Measurements from ENCODE around the gene MEIS1.

DNA sequence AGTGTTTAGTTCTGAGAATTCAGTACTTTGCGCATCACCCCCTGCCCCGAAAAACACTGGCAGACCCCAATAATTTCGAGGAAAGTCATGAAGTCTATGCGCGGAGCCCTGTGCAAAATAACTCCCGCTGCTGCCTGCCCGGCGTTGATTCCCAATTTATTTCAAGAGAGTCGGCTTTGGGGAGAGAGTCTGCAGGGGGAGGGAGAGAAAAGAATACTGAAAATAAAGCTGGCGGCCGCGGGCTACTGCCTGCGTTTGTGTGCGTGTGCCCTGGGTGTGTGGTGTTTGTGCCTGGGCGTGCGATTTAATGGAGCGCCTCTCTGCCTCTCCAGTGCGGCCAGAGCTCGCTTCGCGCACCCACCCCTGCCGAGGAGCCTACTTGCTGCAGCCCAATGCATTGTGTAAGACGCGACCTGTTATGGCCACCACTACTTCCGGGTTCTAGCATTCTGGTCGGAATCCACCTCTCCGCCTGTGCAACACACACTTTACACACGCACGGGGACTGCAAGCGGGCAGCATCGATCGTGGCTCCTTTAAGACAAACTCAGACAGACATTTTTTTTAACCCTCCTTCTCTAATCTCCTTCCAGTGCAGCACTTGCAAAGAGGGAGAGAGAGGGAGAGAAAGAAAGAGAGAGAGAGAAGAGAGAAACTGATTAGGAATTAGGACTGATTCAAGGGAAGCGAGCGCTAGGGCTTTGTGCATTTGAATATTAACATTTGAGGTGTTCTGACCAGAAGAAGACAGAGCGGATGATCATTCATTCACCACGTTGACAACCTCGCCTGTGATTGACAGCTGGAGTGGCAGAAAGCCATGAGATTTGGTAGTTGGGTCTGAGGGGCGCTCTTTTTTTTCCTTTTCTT lies at the start of gene MEIS1:
- TF ChIP-seq, protein P1, sequence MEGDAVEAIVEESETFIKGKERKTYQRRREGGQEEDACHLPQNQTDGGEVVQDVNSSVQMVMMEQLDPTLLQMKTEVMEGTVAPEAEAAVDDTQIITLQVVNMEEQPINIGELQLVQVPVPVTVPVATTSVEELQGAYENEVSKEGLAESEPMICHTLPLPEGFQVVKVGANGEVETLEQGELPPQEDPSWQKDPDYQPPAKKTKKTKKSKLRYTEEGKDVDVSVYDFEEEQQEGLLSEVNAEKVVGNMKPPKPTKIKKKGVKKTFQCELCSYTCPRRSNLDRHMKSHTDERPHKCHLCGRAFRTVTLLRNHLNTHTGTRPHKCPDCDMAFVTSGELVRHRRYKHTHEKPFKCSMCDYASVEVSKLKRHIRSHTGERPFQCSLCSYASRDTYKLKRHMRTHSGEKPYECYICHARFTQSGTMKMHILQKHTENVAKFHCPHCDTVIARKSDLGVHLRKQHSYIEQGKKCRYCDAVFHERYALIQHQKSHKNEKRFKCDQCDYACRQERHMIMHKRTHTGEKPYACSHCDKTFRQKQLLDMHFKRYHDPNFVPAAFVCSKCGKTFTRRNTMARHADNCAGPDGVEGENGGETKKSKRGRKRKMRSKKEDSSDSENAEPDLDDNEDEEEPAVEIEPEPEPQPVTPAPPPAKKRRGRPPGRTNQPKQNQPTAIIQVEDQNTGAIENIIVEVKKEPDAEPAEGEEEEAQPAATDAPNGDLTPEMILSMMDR (IDR thresholded peaks at IDR 0.05) = no peak
- TF ChIP-seq POLR2A (IDR thresholded peaks at IDR 0.05) (peak; percentile 78), POLR2AphosphoS5 (IDR thresholded peaks at IDR 0.05) (peak; percentile 90 to 98 (median 95))
